BE2C (cell line): Measurements from ENCODE around the gene TIMELESS.
"Not testable (repeated sequence)": the region's sequence is repeated elsewhere in the genome, so short reads cannot be mapped to it uniquely, and the experiment has no call there.

Experiments
- DNase-seq: peaks from one replicate; pipeline ENCODE4 v3.0.0-alpha.2; 2020
- H3K27me3 ChIP-seq: fragments of 250-450 bp; sonication (Bioruptor Pico); 2 replicates; pipeline ENCODE4 v1.5.1; 2020; ENCODE audit warnings: mild to moderate bottlenecking
- H3K36me3 ChIP-seq: fragments of 250-450 bp; sonication (Bioruptor Pico); 2 replicates; pipeline ENCODE4 v1.5.1; 2020; ENCODE audit warnings: mild to moderate bottlenecking
- H3K4me1 ChIP-seq: fragments of 250-450 bp; sonication (Bioruptor Pico); 2 replicates; pipeline ENCODE4 v1.5.1; 2020
- H3K4me3 ChIP-seq: 2 replicates; pipeline ENCODE4 v1.5.1; 2011; ENCODE audit warnings: low read depth, low read length
- H3K9me3 ChIP-seq: fragments of 250-450 bp; sonication (Bioruptor Pico); 2 replicates; pipeline ENCODE4 v1.5.1; 2020
- TF ChIP-seq, protein P1 (sequence below): IDR thresholded peaks from 2 replicates; pipeline ENCODE4 v1.5.1; 2012; ENCODE audit warnings: mild to moderate bottlenecking, low read depth, low read length

TIMELESS gene

DNA sequence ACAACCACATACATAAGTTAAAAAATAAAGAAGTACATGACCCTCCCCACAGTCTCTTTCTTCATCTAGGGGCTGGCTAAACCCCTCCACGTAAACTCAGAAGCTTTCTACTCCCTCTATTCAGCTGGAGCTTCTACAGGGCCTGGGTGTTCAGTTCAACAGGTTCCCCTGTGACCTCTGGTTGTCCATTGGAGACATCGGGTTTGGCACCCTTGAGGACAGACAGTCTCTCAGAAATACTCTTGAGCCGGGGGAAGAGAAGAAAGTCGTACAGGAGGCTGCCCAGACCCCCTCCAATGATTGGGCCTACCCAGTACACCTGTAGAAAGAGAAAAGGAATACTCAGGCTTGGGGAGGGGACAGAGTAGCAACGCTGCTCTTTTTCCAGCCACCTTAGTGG is 1.9 kb upstream of the TIMELESS start:
- TF ChIP-seq, protein P1, sequence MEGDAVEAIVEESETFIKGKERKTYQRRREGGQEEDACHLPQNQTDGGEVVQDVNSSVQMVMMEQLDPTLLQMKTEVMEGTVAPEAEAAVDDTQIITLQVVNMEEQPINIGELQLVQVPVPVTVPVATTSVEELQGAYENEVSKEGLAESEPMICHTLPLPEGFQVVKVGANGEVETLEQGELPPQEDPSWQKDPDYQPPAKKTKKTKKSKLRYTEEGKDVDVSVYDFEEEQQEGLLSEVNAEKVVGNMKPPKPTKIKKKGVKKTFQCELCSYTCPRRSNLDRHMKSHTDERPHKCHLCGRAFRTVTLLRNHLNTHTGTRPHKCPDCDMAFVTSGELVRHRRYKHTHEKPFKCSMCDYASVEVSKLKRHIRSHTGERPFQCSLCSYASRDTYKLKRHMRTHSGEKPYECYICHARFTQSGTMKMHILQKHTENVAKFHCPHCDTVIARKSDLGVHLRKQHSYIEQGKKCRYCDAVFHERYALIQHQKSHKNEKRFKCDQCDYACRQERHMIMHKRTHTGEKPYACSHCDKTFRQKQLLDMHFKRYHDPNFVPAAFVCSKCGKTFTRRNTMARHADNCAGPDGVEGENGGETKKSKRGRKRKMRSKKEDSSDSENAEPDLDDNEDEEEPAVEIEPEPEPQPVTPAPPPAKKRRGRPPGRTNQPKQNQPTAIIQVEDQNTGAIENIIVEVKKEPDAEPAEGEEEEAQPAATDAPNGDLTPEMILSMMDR, result no peak
- no peak for DNase-seq
- Histone ChIP-seq H3K4me3 (no peak overlapping the region), H3K27me3 (no peaks in the 10 kb centered on the region), H3K4me1 (no peaks in the 10 kb centered on the region; the same call in 1 of the 2 replicates), H3K36me3 (no peaks in the 10 kb centered on the region), H3K9me3 (no peaks in the 10 kb centered on the region)

DNA sequence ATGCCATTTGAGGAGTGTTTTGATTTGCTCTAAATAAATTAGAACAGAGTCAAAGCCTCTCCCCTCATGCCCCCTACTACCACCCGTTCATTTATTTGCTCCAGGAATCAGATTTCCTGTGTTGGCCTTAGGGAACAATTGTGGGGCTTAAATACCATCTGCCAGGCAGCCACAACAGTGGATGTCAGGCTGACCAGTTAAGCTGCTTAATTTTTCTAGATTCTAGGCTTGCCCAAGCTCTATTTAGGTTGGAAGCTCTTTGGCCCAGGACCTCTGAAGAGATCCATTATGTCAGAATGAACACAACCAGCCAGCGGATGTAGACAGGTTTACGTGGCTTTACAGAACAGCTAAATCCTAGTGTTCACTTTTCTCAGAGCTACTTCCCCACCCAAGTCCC is 1.0 kb upstream of the TIMELESS start:
- Histone ChIP-seq H3K9me3 (no peaks in the 10 kb centered on the region), H3K27me3 (no peaks in the 10 kb centered on the region), H3K36me3 (no peaks in the 10 kb centered on the region), H3K4me1 (no peaks in the 10 kb centered on the region; the same call in 1 of the 2 replicates), H3K4me3 (no peak overlapping the region)
- TF ChIP-seq, protein P1, result no peak
- DNase-seq, result no peak

DNA sequence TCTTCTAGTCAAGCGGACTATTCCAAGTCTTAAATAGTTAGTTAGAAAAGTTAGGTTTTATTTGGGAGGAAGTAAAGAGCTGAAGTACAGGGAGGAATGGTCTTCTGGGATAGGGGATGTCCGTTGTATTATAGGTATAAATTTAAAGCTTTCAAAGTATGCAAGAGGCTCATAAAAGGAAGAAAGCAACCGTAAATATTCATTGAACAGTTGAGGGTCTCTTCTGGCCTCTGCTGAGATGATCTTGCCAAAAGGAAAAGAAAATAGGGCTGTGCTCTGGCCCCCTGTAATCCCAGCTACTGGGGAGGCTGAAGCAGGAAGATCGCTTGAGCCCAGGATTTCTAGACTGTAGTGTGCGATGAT is 377 bp upstream of the TIMELESS start:
- Histone ChIP-seq H3K36me3 (no peaks in the 10 kb centered on the region), H3K4me3 (peak overlapping the region; percentile 88), H3K27me3 (no peaks in the 10 kb centered on the region), H3K9me3 (no peaks in the 10 kb centered on the region), H3K4me1 (no peaks in the 10 kb centered on the region; the same call in 1 of the 2 replicates)
- no peak for DNase-seq
- TF ChIP-seq, protein P1, result no peak

DNA sequence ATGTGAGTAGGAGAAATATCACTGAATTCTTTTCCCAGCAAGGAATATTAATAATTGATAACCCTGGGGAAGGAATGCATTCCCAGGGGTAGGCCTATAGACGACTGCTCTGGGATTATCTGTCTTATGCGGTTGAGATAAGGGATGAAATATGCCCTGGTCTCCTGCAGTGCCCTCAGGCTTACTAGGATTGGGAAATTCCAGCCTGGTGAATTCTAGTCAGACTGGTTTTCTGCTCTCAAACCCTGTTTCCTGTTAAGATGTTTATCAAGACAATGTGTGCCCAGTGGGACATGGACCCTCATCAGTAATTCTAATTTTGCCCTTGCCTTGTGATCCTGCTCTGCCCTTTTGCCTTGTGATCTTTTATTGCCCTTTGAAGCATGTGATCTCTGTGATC is 6.0 kb downstream of the TIMELESS start:
- not testable (repeated sequence) for H3K27me3 ChIP-seq, H3K4me1 ChIP-seq, DNase-seq, H3K4me3 ChIP-seq, H3K9me3 ChIP-seq, H3K36me3 ChIP-seq

DNA sequence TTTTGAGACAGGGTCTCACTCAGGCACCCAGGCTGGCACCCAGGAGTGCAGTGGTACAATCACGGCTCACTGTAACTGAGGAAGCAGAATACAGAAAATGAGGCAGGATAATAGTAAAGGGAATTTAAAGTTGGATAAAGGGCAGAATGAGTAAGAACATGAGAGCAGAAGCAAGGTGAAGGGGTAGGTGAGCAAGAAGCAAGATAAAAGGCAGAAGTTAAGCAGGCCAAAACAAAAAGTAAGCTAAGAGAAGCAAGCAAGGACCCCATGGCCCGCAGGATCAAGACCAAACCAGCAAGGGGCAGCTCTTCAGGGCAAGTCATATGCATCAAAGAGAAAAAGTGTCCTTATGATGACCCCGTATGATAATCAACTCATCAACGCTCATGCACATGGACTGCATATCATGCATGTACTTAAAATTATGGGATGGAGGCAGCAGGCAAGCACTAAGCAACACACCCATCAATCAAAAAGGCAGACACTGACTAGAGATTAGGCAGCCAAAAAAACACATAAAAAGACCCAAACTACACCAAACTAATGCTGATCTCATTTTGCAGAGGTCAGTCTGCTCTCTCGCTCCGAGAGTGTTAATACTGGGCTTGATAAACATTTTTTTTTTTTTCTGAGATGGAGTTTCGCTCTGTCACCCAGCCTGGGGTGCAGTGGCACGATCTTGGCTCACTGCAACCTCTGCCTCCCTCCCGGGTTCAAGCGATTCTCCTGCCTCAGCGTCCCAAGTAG is 11.6 kb downstream of the TIMELESS start:
- H3K4me1 ChIP-seq, result no peaks in the 10 kb centered on the region
- no peak overlapping the region for H3K4me3 ChIP-seq
- H3K27me3 ChIP-seq, result no peaks in the 10 kb centered on the region
- TF ChIP-seq, protein P1, result no peak
- DNase-seq, result no peak
- H3K9me3 ChIP-seq, result no peaks in the 10 kb centered on the region
- H3K36me3 ChIP-seq, result no peaks in the 10 kb centered on the region

DNA sequence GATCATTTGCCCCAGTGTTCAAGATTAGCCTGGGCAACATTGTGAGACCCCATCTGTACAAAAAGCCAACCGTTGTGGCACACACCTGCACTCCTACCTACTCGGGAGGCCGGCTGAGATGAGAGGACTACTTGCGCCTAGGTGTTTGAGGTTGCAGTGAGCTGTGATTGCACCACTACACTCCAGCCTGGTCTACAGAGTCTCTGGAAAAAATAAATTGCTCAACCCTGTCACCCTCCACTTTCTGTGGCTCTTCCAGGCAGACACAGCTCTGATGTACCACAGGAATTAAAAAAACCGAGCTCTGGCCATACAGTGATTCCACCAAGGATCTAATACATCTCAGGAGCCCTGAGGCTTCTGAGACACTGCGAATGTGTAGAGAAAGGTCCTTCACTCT is 14.4 kb downstream of the TIMELESS start:
- DNase-seq, result no peak
- H3K4me3 ChIP-seq, result no peak overlapping the region
- H3K27me3 ChIP-seq, result no peaks in the 10 kb centered on the region
- H3K4me1 ChIP-seq, result no peaks in the 10 kb centered on the region
- no peaks in the 10 kb centered on the region for H3K9me3 ChIP-seq
- peaks cover 18% of the 10 kb centered on the region for H3K36me3 ChIP-seq
- TF ChIP-seq, protein P1, result no peak

DNA sequence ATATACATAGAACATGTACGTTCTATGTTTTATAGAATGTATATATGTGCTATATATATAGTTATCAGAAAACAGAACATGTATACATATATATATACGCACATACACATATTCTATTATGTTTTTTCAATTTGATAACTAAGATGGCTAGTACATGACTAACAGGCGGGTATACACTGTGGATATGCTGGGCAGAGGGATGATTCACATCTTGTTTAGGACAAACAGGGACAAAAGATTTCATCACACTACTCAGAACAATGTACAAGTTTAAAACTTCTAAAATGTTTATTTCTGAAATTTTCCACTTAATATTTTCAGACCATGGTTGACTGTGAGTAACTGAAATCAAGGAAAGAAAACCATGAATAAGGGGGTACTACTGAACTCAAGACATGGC is 17.4 kb downstream of the TIMELESS start:
- DNase-seq, result no peak
- Histone ChIP-seq H3K36me3 (peaks cover 37% of the 10 kb centered on the region), H3K4me1 (no peaks in the 10 kb centered on the region), H3K9me3 (no peaks in the 10 kb centered on the region), H3K4me3 (no peak overlapping the region), H3K27me3 (no peaks in the 10 kb centered on the region)
- TF ChIP-seq, protein P1, result no peak
